Pancreas (tissue), 10 donors: Measurements from ENCODE around the gene MCM3AP. TPM values are rescaled to one million over a fixed set of nuclear protein-coding genes. Genes with fewer than 3 reads are reported as not detected.

Experiments used
- ATAC-seq, 4 donors: fragments of 200-7000 bp; cut with Tn5 transposase; one replicate each; pipeline versions ENCODE4 v1.8.0 to v1.9.1; 2020; ENCODE audit warnings: mild to moderate bottlenecking in 4 of 4, moderate library complexity in 4 of 4
- DNase-seq, 6 donors: peaks; one replicate each; pipeline ENCODE4 v3.0.0-alpha.2; 2020
- FAIRE-seq: peaks from 2 replicates; lab custom pipeline; 2012; peaks lifted over from hg19 to GRCh38; lab: Jason Lieb, UNC
- H3K27ac ChIP-seq, 4 donors: fragments of 200-600 bp; sonication (generic); 1 replicate in 3 of 4; 2 replicates in 1 of 4; pipeline versions ENCODE4 v1.5.0 to v1.8.0; 2020
- H3K27me3 ChIP-seq, 4 donors: fragments of 200-600 bp; one replicate each; pipeline ENCODE4 v1.8.0; 2021
- H3K36me3 ChIP-seq, 3 donors: fragments of 200-600 bp; sonication (generic) in 1 of 3; one replicate each; pipeline versions ENCODE4 v1.5.0 to v1.8.0; 2020 to 2021
- H3K4me1 ChIP-seq, 3 donors: fragments of 200-600 bp; one replicate each; pipeline ENCODE4 v1.8.0; 2021
- H3K4me3 ChIP-seq, 4 donors: fragments of 200-600 bp; sonication (generic) in 2 of 4; one replicate each; pipeline versions ENCODE4 v1.5.0 to v1.8.0; 2020 to 2021
- H3K9me3 ChIP-seq, 4 donors: fragments of 200-600 bp; one replicate each; pipeline ENCODE4 v1.8.0; 2021
- CTCF ChIP-seq, 4 donors: fragments of 200-600 bp; sonication (generic) in 3 of 4; IDR thresholded peaks; one replicate each; pipeline versions ENCODE4 v1.5.0 to v1.8.0; 2021; ENCODE audit warnings: antibody characterized with exemption in 4 of 4
- WGBS, 2 donors: extraction: QIAGEN DNeasy Blood & Tissue Kit; methylation state at CpG; one replicate each; pipeline ENCODE4 v1.1.7; 2013; 5-methylcytosine and 5-hydroxymethylcytosine counted together
- intact Hi-C, 3 donors: fragments of 100-400 bp; cut with DNase I; formaldehyde crosslinking; loops; one replicate each; pipeline versions ENCODE4 v1.11.1 to v1.14.2; 2022
- polyA plus RNA-seq, 2 donors: library from polyadenylated mRNA; stranded (reverse); fragments of 200-250 nt; gene quantifications; one replicate each; pipeline ENCODE4 v1.2.3, GENCODE V29; 2013
- total RNA-seq, 6 donors: library from RNA; stranded (reverse); fragmentation: NEBNext Ultra II Directional in 4 of 6; extraction: Animal tissue kit (Norgen Biotek cat#: 25700) in 4 of 6; gene quantifications; one replicate each; pipeline versions ENCODE4 v1.2.1 to v1.2.4, GENCODE V29; 2021 to 2023
- donor health status: healthy with polysubstance abuse.
- donor health status: DM: no; HTN: no; CAD: no; lungs with moderate emphysema.
- donor health status: DM: no; HTN: no; CAD: no.
- donor health status: control.
- donor health status: control.
- donor health status: Bipolar disorder and iron deficiency.
- donor health status: DM: yes; HTN: yes; CAD: no.
- donor health status: DM: no; HTN: no; CAD: no.
- donor health status: DM: no; HTN: no; CAD: no.
- donor health status: DM: yes; HTN: yes; CAD: no.

Gene MCM3AP
- total and polyA plus RNA-seq, 8 donors = 30.6 to 59.4 (median 38.0) TPM

- FAIRE-seq (no peak), ATAC-seq (no peak), DNase-seq (no peak)
- no peak overlapping the region for H3K4me3 ChIP-seq
- no peak for TF ChIP-seq CTCF (IDR thresholded peaks at IDR 0.05)
- 90 to 92% methylated on average over 13 of the region's 13 CpGs for WGBS, 2 donors
- H3K27me3 ChIP-seq = no peaks in the 10 kb centered on the region
- intact Hi-C loops = no loop called here
- no peaks in the 10 kb centered on the region for H3K9me3 ChIP-seq
- peaks cover 0 to 90% (median 39%) of the 10 kb centered on the region in 3 donors for H3K36me3 ChIP-seq
- no peaks in the 10 kb centered on the region for H3K4me1 ChIP-seq
- no peak overlapping the region for H3K27ac ChIP-seq
Observed at GRCh38 chr21:46268371-46268770, 17.0 kb downstream of the MCM3AP start.

GRCh38 chr21:46266946-46267345 lies 18.5 kb downstream of the MCM3AP start:
- WGBS, 2 donors = 91 to 94% methylated on average over 19 of the region's 19 CpGs
- H3K9me3 ChIP-seq = no peaks in the 10 kb centered on the region
- H3K36me3 ChIP-seq = peaks cover 0 to 81% (median 27%) of the 10 kb centered on the region in 3 donors
- H3K4me1 ChIP-seq = no peaks in the 10 kb centered on the region
- H3K27ac ChIP-seq = no peak overlapping the region
- no peak for DNase-seq
- intact Hi-C loops = no loop called here
- TF ChIP-seq CTCF (IDR thresholded peaks at IDR 0.05) = no peak
- no peaks in the 10 kb centered on the region for H3K27me3 ChIP-seq
- ATAC-seq = no peak
- H3K4me3 ChIP-seq = no peak overlapping the region
- no peak for FAIRE-seq

- 86 to 87% methylated on average over 26 of the region's 26 CpGs for WGBS, 2 donors
- no peaks in the 10 kb centered on the region for H3K4me1 ChIP-seq
- ATAC-seq (no peak), FAIRE-seq (no peak), DNase-seq (no peak)
- H3K9me3 ChIP-seq = no peaks in the 10 kb centered on the region
- no peaks in the 10 kb centered on the region for H3K27me3 ChIP-seq
- H3K36me3 ChIP-seq = peaks cover 0 to 78% (median 32%) of the 10 kb centered on the region in 3 donors
- no peak for TF ChIP-seq CTCF (IDR thresholded peaks at IDR 0.05)
- no peak overlapping the region for H3K4me3 ChIP-seq
- no peak overlapping the region for H3K27ac ChIP-seq
- intact Hi-C loops = no loop called here
Observed at GRCh38 chr21:46265736-46266525, 19.5 kb downstream of the MCM3AP start.

GRCh38 chr21:46264690-46265144 lies 20.7 kb downstream of the MCM3AP start:
- DNase-seq (no peak), FAIRE-seq (no peak), ATAC-seq (peak in 1 of 4 donors; percentile 16)
- H3K9me3 ChIP-seq = no peaks in the 10 kb centered on the region
- 89 to 90% methylated on average over 13 of the region's 13 CpGs for WGBS, 2 donors
- no peaks in the 10 kb centered on the region for H3K4me1 ChIP-seq
- no peak overlapping the region for H3K4me3 ChIP-seq
- no peak overlapping the region for H3K27ac ChIP-seq
- intact Hi-C loops = no loop called here
- peaks cover 0 to 79% (median 24%) of the 10 kb centered on the region in 3 donors for H3K36me3 ChIP-seq
- H3K27me3 ChIP-seq = no peaks in the 10 kb centered on the region
- no peak for TF ChIP-seq CTCF (IDR thresholded peaks at IDR 0.05)
